ENCODE results near the gene ARHGAP24. TPM values are rescaled to one million over a fixed set of nuclear protein-coding genes. Genes with fewer than 3 reads are reported as not detected.

Gene ARHGAP24
- polyA plus RNA-seq, 1 of the 3 experiments (the other 2 are of a cell fraction): 1.4 TPM

GRCh38 chr4:85751866-85752265, 276.9 kb downstream of the ARHGAP24 start:
- Histone ChIP-seq H3K9ac (no peak overlapping the region), H4K20me1 (ENCODE audit: insufficient read depth) (no peaks in the 10 kb centered on the region), H3K27ac (ENCODE audit: low read depth in 2 of 2, low read length in 1 of 2) (no peak overlapping the region), H3K79me2 (ENCODE audit: insufficient read depth) (no peaks in the 10 kb centered on the region), H3K27me3 (ENCODE audit: insufficient read depth) (no peaks in the 10 kb centered on the region), H3K9me2 (no peaks in the 10 kb centered on the region), H3K9me3 (no peaks in the 10 kb centered on the region), H3K4me2 (no peak overlapping the region), H3K4me1 (ENCODE audit: control insufficient read depth in 1 of 2, insufficient read depth in 2 of 2, low read depth in 1 of 2, low read length in 1 of 2) (peaks cover 0 to 6% of the 10 kb centered on the region in 2 experiments; a peak in 1 of 4 replicates), H2AFZ (ENCODE audit: low read depth) (no peak overlapping the region), H3K4me3 (ENCODE audit: low read depth in 2 of 2, low read length in 1 of 2) (no peak overlapping the region), H3K36me3 (replicated peaks in 1 of 2; ENCODE audit: control insufficient read depth in 1 of 2, insufficient read depth in 2 of 2, low read length in 1 of 2) (no peaks in the 10 kb centered on the region), H3F3A (replicated peaks; ENCODE audit: insufficient read depth) (no peaks in the 10 kb centered on the region)
- ChIA-PET POLR2A (no interaction called here), CTCF (interaction anchor here (1.3 kb wide), 1 partner anchor 604 kb away, joined by 4 read pairs; no protein-coding TSS in a partner anchor)
- DNase-seq: no peak
- WGBS (ENCODE audit: low lambda C conversion rate): 65% methylated on average over 2 of the region's 2 CpGs
- TF ChIP-seq IRF3 (IDR thresholded peaks at IDR 0.05; ENCODE audit: low read depth, low read length): no peak
- no peak for TF ChIP-seq RFX5 (IDR thresholded peaks at IDR 0.05; ENCODE audit: low read length)
- no peak for TF ChIP-seq MAX (IDR thresholded peaks at IDR 0.05; ENCODE audit: low read depth)
- TF ChIP-seq YY1 (IDR thresholded peaks at IDR 0.05; ENCODE audit: low read depth): no peak
- no peak for TF ChIP-seq SMC3 (IDR thresholded peaks at IDR 0.05; ENCODE audit: low read depth, low read length)
- TF ChIP-seq USF2 (IDR thresholded peaks at IDR 0.05; ENCODE audit: borderline replicate concordance, low read depth, low read length): no peak
- no peak for TF ChIP-seq EP300 (IDR thresholded peaks at IDR 0.05; ENCODE audit: borderline replicate concordance in 1 of 2, low read depth in 1 of 2, low read length in 1 of 2)
- no peak for TF ChIP-seq NRF1 (IDR thresholded peaks at IDR 0.05; ENCODE audit: low read depth, low read length)
- TF ChIP-seq RCOR1 (IDR thresholded peaks at IDR 0.05; ENCODE audit: low read length): no peak
- TF ChIP-seq JUND (IDR thresholded peaks at IDR 0.05): no peak
- TF ChIP-seq MXI1 (IDR thresholded peaks at IDR 0.05; ENCODE audit: low read depth, low read length): no peak
- no peak for TF ChIP-seq GABPA (IDR thresholded peaks at IDR 0.05; ENCODE audit: low read depth)
- no peak for TF ChIP-seq EZH2phosphoT487 (IDR thresholded peaks at IDR 0.05; ENCODE audit: borderline replicate concordance, low read depth)
- no peak for TF ChIP-seq NFIC (IDR thresholded peaks at IDR 0.05; ENCODE audit: borderline replicate concordance)
- no peak for TF ChIP-seq FOSL2 (IDR thresholded peaks at IDR 0.05; ENCODE audit: borderline replicate concordance, low read depth)
- no peak for TF ChIP-seq RAD21 (IDR thresholded peaks at IDR 0.05; ENCODE audit: low read length)
- no peak for TF ChIP-seq GATA2 (CRISPR knock-in tag; IDR thresholded peaks at IDR 0.05)

GRCh38 chr4:85755285-85755684, 280.3 kb downstream of the ARHGAP24 start:
- no peak overlapping the region for H3K4me3 ChIP-seq (ENCODE audit: low read depth in 2 of 2, low read length in 1 of 2)
- no peaks in the 10 kb centered on the region for H3K79me2 ChIP-seq (ENCODE audit: insufficient read depth)
- WGBS (ENCODE audit: low lambda C conversion rate): 83% methylated on average over 4 of the region's 4 CpGs
- CTCF ChIA-PET: interaction anchor here (1.2 to 1.5 kb wide), 4 partner anchors 26 to 607 kb away, joined by 3 to 7 read pairs (median 4); no protein-coding TSS in a partner anchor
- no peaks in the 10 kb centered on the region for H3K4me1 ChIP-seq (ENCODE audit: control insufficient read depth in 1 of 2, insufficient read depth in 2 of 2, low read depth in 1 of 2, low read length in 1 of 2)
- POLR2A ChIA-PET: no interaction called here
- no peak overlapping the region for H2AFZ ChIP-seq (ENCODE audit: low read depth)
- no peaks in the 10 kb centered on the region for H3K27me3 ChIP-seq (ENCODE audit: insufficient read depth)
- no peaks in the 10 kb centered on the region for H4K20me1 ChIP-seq (ENCODE audit: insufficient read depth)
- no peaks in the 10 kb centered on the region for H3F3A ChIP-seq (replicated peaks; ENCODE audit: insufficient read depth)
- DNase-seq: no peak
- no peaks in the 10 kb centered on the region for H3K36me3 ChIP-seq (replicated peaks in 1 of 2; ENCODE audit: control insufficient read depth in 1 of 2, insufficient read depth in 2 of 2, low read length in 1 of 2)
- H3K9me2 ChIP-seq: no peaks in the 10 kb centered on the region
- no peak overlapping the region for H3K4me2 ChIP-seq
- no peaks in the 10 kb centered on the region for H3K9me3 ChIP-seq
- no peak overlapping the region for H3K27ac ChIP-seq (ENCODE audit: low read depth in 2 of 2, low read length in 1 of 2)
- H3K9ac ChIP-seq: no peak overlapping the region
- no peak for TF ChIP-seq TEAD4 (IDR thresholded peaks at IDR 0.05; ENCODE audit: borderline replicate concordance, insufficient read depth)
- no peak for TF ChIP-seq CTCF (IDR thresholded peaks at IDR 0.05)
- no peak for TF ChIP-seq RFX5 (IDR thresholded peaks at IDR 0.05; ENCODE audit: low read length)
- TF ChIP-seq SIN3A (IDR thresholded peaks at IDR 0.05; ENCODE audit: borderline replicate concordance, low read depth, low read length): no peak
- TF ChIP-seq REST (IDR thresholded peaks at IDR 0.05; ENCODE audit: low read depth, low read length): no peak

Data from SK-N-SH (cell line).